GM18520 (cell line): ENCODE results near the gene LRRC45.

Experiments
- ATAC-seq: cut with Tn5 transposase; IDR thresholded peaks from one replicate; pipeline ENCODE4 v1.9.1; 2021; ENCODE audit not compliant: unreplicated experiment

Gene LRRC45

GRCh38 chr17:82006468-82007227 is 16.5 kb upstream of the LRRC45 start:
- no peak for ATAC-seq

DNA sequence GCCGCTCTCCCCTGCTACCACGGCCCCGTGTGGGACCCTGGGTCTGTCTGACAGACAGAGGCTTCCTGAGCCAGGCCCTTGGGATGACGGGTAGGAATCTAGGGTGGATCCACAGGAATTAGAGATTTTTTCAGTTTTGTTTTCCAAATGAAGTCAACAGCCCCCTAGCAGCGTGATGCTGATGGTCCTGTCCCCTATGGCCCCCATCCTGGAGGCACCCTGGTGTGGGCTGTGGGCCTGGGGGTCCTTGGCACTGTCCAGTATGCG is 15.9 kb upstream of the LRRC45 start:
- ATAC-seq: no peak

- no peak for ATAC-seq
These were observed 15.4 kb upstream of the LRRC45 start for GRCh38 chr17:82007495-82008257.

GRCh38 chr17:82008258-82008940 is 14.7 kb upstream of the LRRC45 start:
- no peak for ATAC-seq

GRCh38 chr17:82008941-82009405 is 14.1 kb upstream of the LRRC45 start:
- no peak for ATAC-seq

DNA sequence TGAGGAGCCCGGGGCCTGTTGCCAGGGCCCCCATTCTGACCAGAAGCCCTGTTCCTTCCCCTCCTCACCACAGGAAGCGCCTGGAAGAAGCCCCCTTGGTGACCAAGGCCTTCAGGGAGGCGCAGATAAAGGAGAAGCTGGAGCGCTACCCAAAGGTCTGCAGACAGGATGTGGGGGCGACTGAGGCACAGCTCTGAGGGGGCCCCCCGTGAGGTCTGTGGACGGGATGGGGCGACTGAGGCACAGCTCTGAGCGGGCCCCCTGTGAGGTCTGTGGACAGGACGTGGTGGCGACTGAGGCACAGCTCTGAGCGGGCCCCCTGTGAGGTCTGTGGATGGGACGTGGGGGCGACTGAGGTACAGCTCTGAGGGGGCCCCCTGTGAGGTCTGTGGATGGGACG is 13.7 kb upstream of the LRRC45 start:
- ATAC-seq: no peak

DNA sequence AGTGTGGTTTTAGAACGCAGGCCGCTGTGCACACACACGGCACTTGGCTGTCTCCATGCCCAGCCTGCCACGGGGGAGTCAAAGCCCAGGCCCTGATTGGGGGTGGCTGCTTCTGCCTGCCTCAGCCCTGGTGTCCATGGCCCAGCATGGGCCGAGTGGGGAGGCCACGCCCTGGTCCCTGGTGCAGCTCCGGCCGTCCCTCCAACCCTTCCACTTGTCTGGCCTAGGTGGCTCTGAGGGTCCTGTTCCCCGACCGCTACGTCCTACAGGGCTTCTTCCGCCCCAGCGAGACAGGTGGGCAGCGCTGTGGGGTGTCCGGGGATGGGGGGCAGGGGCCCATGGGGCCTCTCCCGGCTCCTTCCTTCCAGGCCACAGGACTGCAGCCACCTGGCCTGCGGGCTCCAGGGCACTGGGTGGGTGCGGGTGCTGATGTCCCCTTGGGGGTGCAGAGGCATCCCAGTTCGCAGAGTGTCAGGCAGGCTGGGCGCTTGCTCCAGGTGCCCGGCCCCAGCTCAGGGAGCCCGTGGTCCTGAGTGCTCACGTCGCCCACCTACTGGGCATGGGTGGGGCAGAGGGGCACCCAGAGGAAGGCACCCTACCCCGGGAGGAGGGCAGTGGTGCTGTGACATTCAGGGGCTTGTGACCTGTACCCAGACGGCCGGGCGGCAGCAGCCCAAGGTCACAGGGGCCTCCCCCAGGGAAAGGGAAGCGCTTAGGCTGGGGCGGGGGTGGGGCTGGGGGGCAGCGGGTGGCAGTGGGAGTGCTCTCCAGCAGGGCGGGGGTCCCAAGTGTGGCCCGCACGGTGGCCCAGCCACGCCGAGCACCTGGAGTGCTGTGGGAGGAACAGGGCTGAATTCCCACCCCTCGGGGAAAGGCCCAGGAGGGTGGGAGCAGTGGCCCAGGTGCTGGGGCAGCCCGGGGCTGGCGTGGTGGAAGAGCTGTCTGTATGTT is 12.3 kb upstream of the LRRC45 start:
- no peak for ATAC-seq

DNA sequence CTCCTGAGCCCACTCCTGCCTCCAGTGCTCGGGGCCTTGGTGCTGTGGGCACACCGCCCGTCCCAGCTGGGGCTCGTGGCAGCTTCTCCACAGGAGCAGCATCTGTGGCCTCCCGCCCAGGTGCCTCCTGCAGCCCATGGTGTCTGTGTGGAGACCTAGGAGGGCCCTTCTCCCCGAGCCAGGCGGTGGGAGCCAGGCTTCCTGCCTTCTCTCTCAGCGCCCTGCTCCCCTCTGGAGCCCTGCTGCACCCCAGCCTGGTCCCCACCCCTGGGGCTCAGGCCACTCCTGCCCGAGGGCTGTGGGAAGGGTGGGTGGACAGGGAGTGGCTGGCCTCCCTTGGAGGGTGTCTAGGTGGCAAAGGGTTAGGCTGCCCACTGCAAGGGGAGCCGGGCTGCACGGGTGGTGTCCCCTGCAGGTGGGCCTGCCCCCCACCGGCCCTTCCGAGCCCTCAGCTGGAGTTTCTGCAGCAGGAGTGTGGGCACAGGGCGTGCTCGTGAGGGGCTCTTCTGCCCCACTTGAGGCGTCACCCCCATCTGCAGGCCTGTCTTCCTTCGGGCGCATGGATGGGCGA is 11.4 kb upstream of the LRRC45 start:
- no peak for ATAC-seq

DNA sequence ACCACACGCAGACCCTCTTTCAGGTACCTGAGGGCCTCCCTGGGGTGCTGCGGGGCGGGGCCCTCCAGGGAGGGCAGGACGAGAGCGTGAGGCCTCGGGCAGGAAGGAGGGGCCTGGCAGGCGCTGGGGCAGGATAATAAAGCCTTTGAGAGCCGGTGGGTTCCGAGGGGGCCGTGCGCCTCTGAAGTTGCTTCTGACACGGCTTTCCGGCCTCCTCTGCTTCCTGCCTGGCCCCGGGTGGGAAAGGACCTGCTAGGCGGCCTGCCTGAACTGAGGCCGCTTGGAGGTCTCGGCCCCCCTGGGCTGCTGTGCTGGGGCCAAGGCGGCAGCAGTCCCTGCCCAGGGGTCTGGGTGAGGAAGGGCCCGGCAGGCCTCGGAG is 10.9 kb upstream of the LRRC45 start:
- no peak for ATAC-seq

- ATAC-seq: no peak
These were observed 10.3 kb upstream of the LRRC45 start for GRCh38 chr17:82012640-82013295.

DNA sequence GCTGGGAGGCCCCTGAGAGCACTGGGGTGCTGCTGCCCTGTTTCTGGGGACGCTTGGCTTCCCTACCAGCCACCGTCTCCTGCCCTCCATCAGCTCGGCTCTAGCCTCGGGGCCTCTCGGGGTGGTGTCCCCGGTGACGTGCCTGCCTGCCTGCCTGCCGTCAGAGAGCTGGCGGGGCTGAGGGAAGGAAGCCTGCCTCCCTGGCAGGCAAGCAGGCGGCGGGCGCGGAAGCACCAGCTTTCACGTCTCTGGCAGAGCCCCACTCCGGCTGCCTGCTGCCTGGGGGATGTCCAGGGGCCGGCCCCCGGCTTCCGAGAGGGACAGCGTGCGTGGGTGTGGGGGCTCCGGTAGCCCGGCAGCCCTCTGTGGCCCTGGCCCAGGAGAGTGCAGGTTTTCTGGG is 9.8 kb upstream of the LRRC45 start:
- ATAC-seq: no peak

GRCh38 chr17:82013772-82014321 is 9.3 kb upstream of the LRRC45 start:
- no peak for ATAC-seq

- ATAC-seq: no peak
These were observed 8.7 kb upstream of the LRRC45 start for GRCh38 chr17:82014432-82014831.

GRCh38 chr17:82014971-82015310 is 8.2 kb upstream of the LRRC45 start:
- no peak for ATAC-seq

DNA sequence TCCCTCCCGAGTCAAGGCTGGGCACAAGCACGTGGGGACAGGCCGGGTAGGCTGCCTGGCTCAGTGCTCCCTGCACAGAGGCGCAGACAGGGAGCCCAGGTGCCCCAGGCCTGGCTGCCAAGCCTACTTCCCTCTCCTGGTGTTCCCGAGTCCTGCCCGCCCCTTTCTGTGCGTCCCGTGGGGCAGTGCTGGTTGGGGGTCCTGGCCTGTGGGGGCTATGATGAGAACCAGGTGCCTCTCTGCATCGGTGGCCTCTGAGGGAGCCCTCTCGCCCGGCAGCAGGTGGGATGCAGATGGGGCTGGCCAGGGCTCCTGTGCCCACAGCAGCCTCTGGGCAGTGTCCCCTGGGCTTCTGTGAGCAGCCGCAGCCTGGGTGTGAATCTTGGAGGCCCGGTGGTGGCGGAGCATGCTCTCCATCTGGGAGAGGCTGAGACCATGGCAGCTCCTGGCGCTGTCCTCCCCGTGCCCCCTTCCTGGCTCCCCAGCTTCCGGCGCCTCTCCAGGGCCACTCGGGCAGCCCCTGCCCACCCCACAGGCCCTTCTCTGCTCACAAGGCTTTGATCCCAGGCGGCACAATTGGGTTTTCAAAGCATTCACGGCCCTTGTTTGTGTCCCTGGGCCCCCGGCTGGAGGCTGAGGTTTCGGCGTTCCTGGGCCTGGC is 7.7 kb upstream of the LRRC45 start:
- ATAC-seq: no peak

DNA sequence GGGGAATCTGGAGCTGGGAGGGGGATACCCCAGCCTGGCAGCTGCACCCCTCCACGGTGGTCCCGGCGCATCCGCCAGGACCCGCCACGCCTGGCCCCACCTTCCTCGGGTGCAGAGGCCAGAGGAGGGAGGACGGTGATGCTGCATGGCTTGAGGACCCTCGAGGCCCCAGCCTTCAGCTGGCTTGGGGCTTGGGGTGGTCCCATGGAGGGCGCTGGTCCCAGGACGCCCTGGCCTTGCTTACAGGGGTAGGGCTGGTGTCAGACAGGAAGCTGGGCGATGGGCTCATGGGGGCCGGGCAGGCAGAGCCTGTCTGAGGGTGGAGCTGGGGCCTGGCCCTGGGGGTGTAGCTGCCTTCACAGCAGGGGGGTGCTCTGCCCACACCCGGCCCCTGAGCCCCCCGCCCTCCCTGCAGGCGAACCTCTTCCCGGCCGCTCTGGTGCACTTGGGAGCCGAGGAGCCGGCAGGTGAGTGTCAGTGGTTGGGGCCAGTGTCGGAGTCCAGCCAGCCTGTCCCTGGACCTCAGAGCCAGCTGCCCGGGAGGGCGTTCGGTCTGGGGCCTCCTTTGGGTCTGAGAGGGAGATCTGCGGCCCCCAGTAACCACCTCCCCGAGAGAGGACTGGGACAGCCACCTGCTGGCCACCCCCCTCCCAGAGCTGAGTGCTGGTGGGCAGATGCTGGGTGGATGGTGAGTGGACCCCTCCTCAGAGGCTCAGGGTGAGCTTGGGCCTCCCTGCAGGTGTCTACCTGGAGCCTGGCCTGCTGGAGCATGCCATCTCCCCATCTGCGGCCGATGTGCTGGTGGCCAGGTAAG is 6.8 kb upstream of the LRRC45 start:
- no peak for ATAC-seq

- ATAC-seq: no peak
These were observed 6.1 kb upstream of the LRRC45 start for GRCh38 chr17:82016875-82017459.

DNA sequence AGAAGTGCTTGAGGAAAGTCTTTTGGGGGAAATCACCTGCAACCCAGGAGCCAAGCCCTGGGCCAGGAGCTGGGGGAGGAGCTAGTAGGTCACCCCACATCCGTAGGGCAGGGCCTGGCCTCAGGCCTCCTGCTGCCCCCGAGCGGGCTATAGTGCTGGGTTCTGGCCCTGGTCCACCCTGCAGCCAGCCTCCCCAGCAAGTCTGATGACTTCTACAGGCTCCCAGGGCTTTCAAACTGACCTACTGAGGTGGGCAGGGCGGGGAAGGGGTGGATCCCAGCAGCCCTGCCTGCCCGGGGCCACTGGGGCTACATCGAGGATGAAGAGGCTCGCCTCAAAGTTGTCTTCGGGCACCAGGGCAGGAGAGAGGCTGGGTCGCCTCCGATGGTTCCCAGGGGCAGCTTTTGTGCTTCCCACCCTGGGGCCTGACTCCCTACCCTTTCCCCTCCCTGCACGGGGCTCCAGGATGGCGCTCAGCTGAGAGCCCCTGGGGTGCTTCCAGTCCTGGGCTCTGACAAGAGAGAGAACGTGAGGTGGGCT is 5.4 kb upstream of the LRRC45 start:
- no peak for ATAC-seq
